HepG2 (cell line): Measurements from ENCODE around the gene CD248. TPM values are rescaled to one million over a fixed set of nuclear protein-coding genes. Genes with fewer than 3 reads are reported as not detected.

Source experiments
- ATF3 ChIP-seq: sonication (generic); formaldehyde crosslinking; IDR thresholded peaks from 2 replicates; pipeline ENCODE4 v1.4.0; 2020; ENCODE audit warnings: missing genetic modification reagents
- ATF7 ChIP-seq, 2 experiments: fragments of 450-650 bp in 1 of 2; sonication (generic) in 1 of 2; formaldehyde crosslinking in 1 of 2; IDR thresholded peaks; 2 replicates each; pipeline versions ENCODE4 v1.4.0 to v1.6.1; 2016 to 2020; ENCODE audit warnings: antibody characterized with exemption in 1 of 2, mild to moderate bottlenecking in 1 of 2, missing genetic modification reagents in 1 of 2
- CEBPG ChIP-seq: IDR thresholded peaks from 2 replicates; pipeline ENCODE4 v1.6.1; 2016
- EZH2 ChIP-seq: conservative IDR thresholded peaks from 2 replicates; pipeline ENCODE4 v1.6.1; 2012; ENCODE audit warnings: mild to moderate bottlenecking, low read depth, low read length, moderate library complexity
- FOXM1 ChIP-seq: sonication (generic); formaldehyde crosslinking; IDR thresholded peaks from 2 replicates; pipeline ENCODE4 v1.5.0; 2020; ENCODE audit warnings: missing genetic modification reagents
- MAFG ChIP-seq: sonication (generic); formaldehyde crosslinking; IDR thresholded peaks from 2 replicates; pipeline ENCODE4 v1.5.1; 2020; ENCODE audit warnings: mild to moderate bottlenecking, missing genetic modification reagents
- MTA1 ChIP-seq: sonication (generic); formaldehyde crosslinking; IDR thresholded peaks from 2 replicates; pipeline ENCODE4 v1.4.0; 2020; ENCODE audit warnings: missing genetic modification reagents, mild to moderate bottlenecking, borderline replicate concordance
- NR2F6 ChIP-seq, 2 experiments: IDR thresholded peaks; 2 replicates each; pipeline ENCODE4 v1.6.1; 2016; ENCODE audit warnings: antibody characterized with exemption in 1 of 2, mild to moderate bottlenecking in 1 of 2
- PATZ1 ChIP-seq: sonication (generic); formaldehyde crosslinking; IDR thresholded peaks from 2 replicates; pipeline ENCODE4 v1.4.0; 2020; ENCODE audit warnings: missing genetic modification reagents
- SOX13 ChIP-seq, 3 experiments: fragments of 450-650 bp in 1 of 3; sonication (generic) in 1 of 3; formaldehyde crosslinking in 1 of 3; IDR thresholded peaks in 2 of 3; conservative IDR thresholded peaks in 1 of 3; 2 replicates each; pipeline versions ENCODE4 v1.5.0 to v1.6.1; 2016 to 2020; ENCODE audit warnings: antibody characterized with exemption in 1 of 3, mild to moderate bottlenecking in 1 of 3, missing compliant biosample characterization in 1 of 3, missing genetic modification reagents in 1 of 3, moderate library complexity in 1 of 3
- SRSF4 ChIP-seq: fragments of 200-400 bp; formaldehyde crosslinking; IDR thresholded peaks from one replicate; pipeline ENCODE4 v1.6.1; 2018; ENCODE audit warnings: mild to moderate bottlenecking, low read depth, low read length, moderate library complexity; ENCODE audit not compliant: poor library complexity, severe bottlenecking
- TFDP1 ChIP-seq: IDR thresholded peaks from 2 replicates; pipeline ENCODE4 v1.6.1; 2016; ENCODE audit warnings: missing compliant biosample characterization, missing genetic modification reagents, borderline replicate concordance
- TOE1 ChIP-seq: sonication (generic); formaldehyde crosslinking; IDR thresholded peaks from 2 replicates; pipeline ENCODE4 v1.4.0; 2020; ENCODE audit warnings: mild to moderate bottlenecking, missing genetic modification reagents
- YEATS2 ChIP-seq: sonication (generic); formaldehyde crosslinking; IDR thresholded peaks from 2 replicates; pipeline ENCODE4 v1.4.0; 2020; ENCODE audit warnings: missing genetic modification reagents, borderline replicate concordance
- ZBTB20 ChIP-seq: sonication (generic); formaldehyde crosslinking; IDR thresholded peaks from 2 replicates; pipeline ENCODE4 v1.8.1; 2023; ENCODE audit warnings: missing genetic modification reagents, low read depth, mild to moderate bottlenecking, borderline replicate concordance
- ZNF281 ChIP-seq: sonication (generic); formaldehyde crosslinking; IDR thresholded peaks from 2 replicates; pipeline ENCODE4 v1.4.0; 2020; ENCODE audit warnings: missing genetic modification reagents, borderline replicate concordance
- ZNF343 ChIP-seq: sonication (generic); formaldehyde crosslinking; IDR thresholded peaks from 2 replicates; pipeline ENCODE4 v1.4.0; 2020; ENCODE audit warnings: mild to moderate bottlenecking, missing genetic modification reagents
- ZNF501 ChIP-seq: sonication (generic); formaldehyde crosslinking; IDR thresholded peaks from 2 replicates; pipeline ENCODE4 v1.5.1; 2020; ENCODE audit warnings: mild to moderate bottlenecking, moderate library complexity, missing genetic modification reagents
- ZNF552 ChIP-seq: sonication (generic); formaldehyde crosslinking; IDR thresholded peaks from 2 replicates; pipeline ENCODE4 v1.9.0; 2022; ENCODE audit warnings: missing genetic modification reagents, mild to moderate bottlenecking, borderline replicate concordance
- ZNF607 ChIP-seq: sonication (generic); formaldehyde crosslinking; IDR thresholded peaks from 2 replicates; pipeline ENCODE4 v1.5.1; 2020; ENCODE audit warnings: missing genetic modification reagents, mild to moderate bottlenecking, borderline replicate concordance
- ZNF839 ChIP-seq: sonication (generic); formaldehyde crosslinking; IDR thresholded peaks from 2 replicates; pipeline ENCODE4 v1.4.0; 2020; ENCODE audit warnings: missing genetic modification reagents, mild to moderate bottlenecking, borderline replicate concordance
- polyA plus RNA-seq, 8 experiments: library from polyadenylated mRNA; depleted of rRNA in 3 of 8; stranded (reverse) in 7 of 8; unstranded in 1 of 8; fragments of >200 nt; fragmentation: Illumina TruSeq in 4 of 8; extraction: Trizol in 4 of 8; gene quantifications; 2 replicates each; pipeline versions ENCODE4 v1.2.1 to v1.2.3, GENCODE V29; 2011 to 2016; ENCODE audit warnings: low read depth in 4 of 8, missing spikeins in 1 of 8, mixed read lengths in 1 of 8; ENCODE audit not compliant: insufficient read depth in 1 of 8
- total RNA-seq, 5 experiments: library from RNA; depleted of rRNA; stranded (reverse); fragments of >200 nt; fragmentation: Illumina TruSeq; extraction: Trizol; gene quantifications; 2 replicates each; pipeline ENCODE4 v1.2.3, GENCODE V29; 2016; ENCODE audit warnings: low read depth in 1 of 5

CD248 gene
- total and polyA plus RNA-seq, 2 of the 13 experiments (the other 11 are each of a cell fraction or from before 2014, with no cell fraction given) = 0.25 to 0.35 TPM

GRCh38 chr11:66317723-66318599 lies 1.1 kb upstream of the CD248 start (continued):
- TF ChIP-seq YEATS2 (CRISPR knock-in tag) = 0 out of 2 replicates have a peak, but pooled peaks have one; percentile 55
- no peak for TF ChIP-seq NR2F6 (IDR thresholded peaks at IDR 0.05)
- TF ChIP-seq NR2F6 (CRISPR knock-in tag; IDR thresholded peaks at IDR 0.05) = 0 out of 2 replicates have a peak, but pooled peaks have one; percentile 10
- TF ChIP-seq ZNF281 (CRISPR knock-in tag) = peak; percentile 3; the same call in 1 of the 2 replicates
- TF ChIP-seq ZNF501 (CRISPR knock-in tag) = peak; percentile 23; the same call in 1 of the 2 replicates
- no peak for TF ChIP-seq SOX13 (IDR thresholded peaks at IDR 0.05)
- TF ChIP-seq SOX13 (CRISPR knock-in tag; conservative IDR thresholded peaks at IDR 0.05 in 1 of 2, IDR thresholded peaks at IDR 0.05 in 1 of 2) = peak in 1 of 2 experiments; percentile 22; a peak in 1 of 4 replicates
- TF ChIP-seq MAFG = 0 out of 2 replicates have a peak, but pooled peaks have one; percentile 49
- TF ChIP-seq ZNF343 (CRISPR knock-in tag) = no peak
- no peak for TF ChIP-seq ZNF552
- TF ChIP-seq ZBTB20 = no peak
- TF ChIP-seq ZNF839 = no peak
- TF ChIP-seq PATZ1 (CRISPR knock-in tag) = peak; percentile 22; the same call in 1 of the 2 replicates
- TF ChIP-seq ATF3 (CRISPR knock-in tag) = peak; percentile 61; the same call in 1 of the 2 replicates
- TF ChIP-seq CEBPG (CRISPR knock-in tag) = peak; percentile 95
- no peak for TF ChIP-seq SRSF4
- no peak for TF ChIP-seq FOXM1 (CRISPR knock-in tag)
- no peak for TF ChIP-seq ZNF607 (CRISPR knock-in tag)
- peak; percentile 75; the same call in 1 of the 2 replicates for TF ChIP-seq TFDP1 (CRISPR knock-in tag)
- TF ChIP-seq EZH2 = no peak
- peak; percentile 17; the same call in 1 of the 2 replicates for TF ChIP-seq MTA1 (CRISPR knock-in tag)
- no peak for TF ChIP-seq TOE1 (CRISPR knock-in tag)
- TF ChIP-seq ATF7 (IDR thresholded peaks at IDR 0.05) = peak; percentile 54; the same call in 1 of the 2 replicates
- TF ChIP-seq ATF7 (CRISPR knock-in tag; IDR thresholded peaks at IDR 0.05) = no peak
